Loucy (cell line): ENCODE results near the gene TRIOBP.

Source experiments
- H2AFZ ChIP-seq: fragments of 200-600 bp; sonication (generic); 2 replicates; pipeline ENCODE4 v1.6.0; 2016; ENCODE audit warnings: antibody characterized with exemption, mild to moderate bottlenecking, low read length, moderate library complexity
- H3F3A ChIP-seq: fragments of 200-600 bp; 2 replicates; pipeline ENCODE4 v1.6.0; 2016; ENCODE audit warnings: antibody characterized with exemption, low read depth, mild to moderate bottlenecking
- H3K27me3 ChIP-seq: fragments of 200-600 bp; sonication (generic); 2 replicates; pipeline ENCODE4 v1.6.1; 2014; ENCODE audit warnings: low read length, mild to moderate bottlenecking; ENCODE audit not compliant: insufficient read depth, poor library complexity, severe bottlenecking
- H3K36me3 ChIP-seq: fragments of 200-600 bp; sonication (generic); 2 replicates; pipeline ENCODE4 v1.6.1; 2016; ENCODE audit warnings: low read length; ENCODE audit not compliant: insufficient read depth
- H3K4me1 ChIP-seq: fragments of 200-600 bp; sonication (generic); 2 replicates; pipeline ENCODE4 v1.5.1; 2014; ENCODE audit warnings: low read length, mild to moderate bottlenecking; ENCODE audit not compliant: insufficient read depth, poor library complexity, severe bottlenecking
- H3K4me2 ChIP-seq: fragments of 200-600 bp; sonication (generic); 2 replicates; pipeline ENCODE4 v1.6.0; 2014; ENCODE audit warnings: antibody characterized with exemption, low read length, low read depth, mild to moderate bottlenecking; ENCODE audit not compliant: poor library complexity, severe bottlenecking
- H3K4me3 ChIP-seq: fragments of 200-600 bp; sonication (generic); 2 replicates; pipeline ENCODE4 v1.5.1; 2014; ENCODE audit warnings: low read length, mild to moderate bottlenecking, mixed read lengths; ENCODE audit not compliant: poor library complexity, severe bottlenecking
- H3K79me2 ChIP-seq: fragments of 200-600 bp; sonication (generic); 2 replicates; pipeline ENCODE4 v1.6.1; 2014; ENCODE audit warnings: low read length; ENCODE audit not compliant: insufficient read depth
- H3K9ac ChIP-seq: fragments of 200-600 bp; sonication (generic); 2 replicates; pipeline ENCODE4 v1.6.0; 2014; ENCODE audit warnings: mild to moderate bottlenecking, low read depth, low read length, moderate library complexity; ENCODE audit not compliant: poor library complexity, severe bottlenecking
- H3K9me2 ChIP-seq: fragments of 200-600 bp; sonication (generic); replicated peaks from 2 replicates; pipeline ENCODE4 v1.6.1; 2016; ENCODE audit warnings: low read depth, low read length, mixed read lengths
- H3K9me3 ChIP-seq: fragments of 200-600 bp; sonication (generic); 2 replicates; pipeline ENCODE4 v1.6.1; 2014; ENCODE audit warnings: mild to moderate bottlenecking, antibody characterized with exemption, low read length, low read depth; ENCODE audit not compliant: insufficient read depth
- H4K20me1 ChIP-seq: fragments of 200-600 bp; sonication (generic); 2 replicates; pipeline ENCODE4 v1.6.0; 2014; ENCODE audit warnings: antibody characterized with exemption, low read length, mild to moderate bottlenecking; ENCODE audit not compliant: insufficient read depth, poor library complexity, severe bottlenecking
- EZH2phosphoT487 ChIP-seq: fragments of 200-600 bp; IDR thresholded peaks from 2 replicates; pipeline ENCODE4 v1.6.1; 2018; ENCODE audit warnings: antibody characterized with exemption, mild to moderate bottlenecking, moderate library complexity, borderline replicate concordance
- TF ChIP-seq, protein P1 (sequence below): fragments of 200-600 bp; sonication (generic); conservative IDR thresholded peaks from 2 replicates; pipeline ENCODE4 v1.5.1; 2014; ENCODE audit warnings: mild to moderate bottlenecking, antibody characterized with exemption, low read length

TRIOBP gene

GRCh38 chr22:37812869-37813678 is 116.2 kb downstream of the TRIOBP start:
- no peak for TF ChIP-seq EZH2phosphoT487
- TF ChIP-seq, protein P1, sequence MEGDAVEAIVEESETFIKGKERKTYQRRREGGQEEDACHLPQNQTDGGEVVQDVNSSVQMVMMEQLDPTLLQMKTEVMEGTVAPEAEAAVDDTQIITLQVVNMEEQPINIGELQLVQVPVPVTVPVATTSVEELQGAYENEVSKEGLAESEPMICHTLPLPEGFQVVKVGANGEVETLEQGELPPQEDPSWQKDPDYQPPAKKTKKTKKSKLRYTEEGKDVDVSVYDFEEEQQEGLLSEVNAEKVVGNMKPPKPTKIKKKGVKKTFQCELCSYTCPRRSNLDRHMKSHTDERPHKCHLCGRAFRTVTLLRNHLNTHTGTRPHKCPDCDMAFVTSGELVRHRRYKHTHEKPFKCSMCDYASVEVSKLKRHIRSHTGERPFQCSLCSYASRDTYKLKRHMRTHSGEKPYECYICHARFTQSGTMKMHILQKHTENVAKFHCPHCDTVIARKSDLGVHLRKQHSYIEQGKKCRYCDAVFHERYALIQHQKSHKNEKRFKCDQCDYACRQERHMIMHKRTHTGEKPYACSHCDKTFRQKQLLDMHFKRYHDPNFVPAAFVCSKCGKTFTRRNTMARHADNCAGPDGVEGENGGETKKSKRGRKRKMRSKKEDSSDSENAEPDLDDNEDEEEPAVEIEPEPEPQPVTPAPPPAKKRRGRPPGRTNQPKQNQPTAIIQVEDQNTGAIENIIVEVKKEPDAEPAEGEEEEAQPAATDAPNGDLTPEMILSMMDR, result no peak
- H4K20me1 ChIP-seq, result no peaks in the 10 kb centered on the region
- H3K4me3 ChIP-seq, result no peak overlapping the region
- H3K27me3 ChIP-seq, result no peaks in the 10 kb centered on the region
- H3K4me2 ChIP-seq, result no peak overlapping the region
- no peaks in the 10 kb centered on the region for H3K9me3 ChIP-seq
- H2AFZ ChIP-seq, result no peak overlapping the region
- peaks cover 7% of the 10 kb centered on the region for H3K4me1 ChIP-seq
- peaks cover 13% of the 10 kb centered on the region; the same call in 1 of the 2 replicates for H3K79me2 ChIP-seq
- H3K36me3 ChIP-seq, result no peaks in the 10 kb centered on the region
- no peaks in the 10 kb centered on the region for H3F3A ChIP-seq
- no peak overlapping the region for H3K9ac ChIP-seq
- H3K9me2 ChIP-seq, result no peaks in the 10 kb centered on the region

GRCh38 chr22:37815593-37815992 is 118.7 kb downstream of the TRIOBP start:
- no peaks in the 10 kb centered on the region for H3K9me2 ChIP-seq

DNA sequence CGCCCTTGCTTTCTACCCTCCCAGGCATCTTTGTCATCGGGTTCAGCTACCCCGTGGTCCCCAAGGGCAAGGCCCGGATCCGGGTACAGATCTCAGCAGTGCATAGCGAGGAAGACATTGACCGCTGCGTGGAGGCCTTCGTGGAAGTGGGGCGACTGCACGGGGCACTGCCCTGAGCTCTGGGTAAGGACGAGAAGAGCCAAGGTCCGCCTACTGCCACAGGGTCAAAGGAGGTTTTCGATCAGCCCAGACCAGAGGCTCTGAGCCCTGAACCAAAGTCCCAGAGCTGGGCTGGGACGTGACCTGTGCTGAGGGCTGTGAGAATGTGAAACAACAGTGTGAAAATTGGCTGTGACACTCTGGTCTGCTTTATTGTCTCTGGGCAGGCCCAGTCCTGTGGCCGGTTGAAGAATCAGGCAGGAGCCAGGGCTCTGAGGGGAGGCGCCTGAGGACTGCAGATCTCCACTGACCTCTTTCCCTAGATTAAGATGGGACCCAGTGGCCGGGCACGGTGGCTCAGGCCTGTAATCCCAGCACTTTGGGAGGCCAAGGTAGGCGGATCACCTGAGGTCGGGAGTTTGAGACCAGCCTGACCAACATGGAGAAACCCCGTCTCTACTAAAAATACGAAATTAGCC is 119.8 kb downstream of the TRIOBP start:
- H3K4me1 ChIP-seq, result no peaks in the 10 kb centered on the region
- H3K27me3 ChIP-seq, result no peaks in the 10 kb centered on the region
- TF ChIP-seq, protein P1, result no peak
- TF ChIP-seq EZH2phosphoT487, result no peak
- no peaks in the 10 kb centered on the region for H3K9me2 ChIP-seq
- no peaks in the 10 kb centered on the region for H3K36me3 ChIP-seq
- H3K9ac ChIP-seq, result no peak overlapping the region
- no peaks in the 10 kb centered on the region for H3F3A ChIP-seq
- H4K20me1 ChIP-seq, result no peaks in the 10 kb centered on the region
- no peaks in the 10 kb centered on the region for H3K79me2 ChIP-seq
- no peak overlapping the region for H2AFZ ChIP-seq
- no peak overlapping the region for H3K4me3 ChIP-seq
- H3K9me3 ChIP-seq, result no peaks in the 10 kb centered on the region
- H3K4me2 ChIP-seq, result no peak overlapping the region

More at GRCh38 chr22:37815593-37815992, 118.7 kb downstream of the TRIOBP start:
- no peaks in the 10 kb centered on the region for H3F3A ChIP-seq
- H3K4me3 ChIP-seq, result no peak overlapping the region
- H3K27me3 ChIP-seq, result no peaks in the 10 kb centered on the region
- H3K4me1 ChIP-seq, result no peaks in the 10 kb centered on the region
- no peaks in the 10 kb centered on the region for H4K20me1 ChIP-seq
- no peak overlapping the region for H2AFZ ChIP-seq
- H3K36me3 ChIP-seq, result no peaks in the 10 kb centered on the region
- TF ChIP-seq, protein P1, result no peak
- H3K4me2 ChIP-seq, result no peak overlapping the region
- no peak overlapping the region for H3K9ac ChIP-seq
- no peaks in the 10 kb centered on the region for H3K79me2 ChIP-seq
- H3K9me3 ChIP-seq, result no peaks in the 10 kb centered on the region
